ENCODE data around the gene HNRNPAB. TPM values are rescaled to one million over a fixed set of nuclear protein-coding genes. Genes with fewer than 3 reads are reported as not detected.

HNRNPAB gene
- total and polyA plus RNA-seq, 9 of the 15 experiments (the other 6 are each of a cell fraction or from before 2014, with no cell fraction given) = 34.6 to 425 (median 236) TPM

- peak; percentile 66 for TF ChIP-seq HNRNPLL (IDR thresholded peaks at IDR 0.05; ENCODE audit: low read depth, low read length, poor library complexity, severe bottlenecking)
- peak; percentile 86; the same call in 1 of the 2 replicates for TF ChIP-seq RBM14 (IDR thresholded peaks at IDR 0.05; ENCODE audit: borderline replicate concordance, insufficient read depth, low read depth, low read length)
- no peak for TF ChIP-seq KDM4B (IDR thresholded peaks at IDR 0.05; ENCODE audit: borderline replicate concordance in 2 of 2, low read depth in 1 of 2)
- TF ChIP-seq ZNF668 (CRISPR knock-in tag; IDR thresholded peaks at IDR 0.05) = peak; percentile 30; the same call in 1 of the 2 replicates
- TF ChIP-seq SMARCA4 (IDR thresholded peaks at IDR 0.05) = no peak
- TF ChIP-seq MIER1 (IDR thresholded peaks at IDR 0.05; ENCODE audit: low read depth) = no peak
- peak; percentile 84 for TF ChIP-seq SAP30 (IDR thresholded peaks at IDR 0.05; ENCODE audit: borderline replicate concordance, insufficient read depth, low read depth, low read length, poor library complexity, severe bottlenecking)
- no peak for TF ChIP-seq ZNF12 (CRISPR knock-in tag; IDR thresholded peaks at IDR 0.05)
- no peak for TF ChIP-seq ZNF586 (CRISPR knock-in tag; conservative IDR thresholded peaks at IDR 0.05)
- no peak for TF ChIP-seq MECOM (CRISPR knock-in tag; IDR thresholded peaks at IDR 0.05)
- TF ChIP-seq MTA3 (IDR thresholded peaks at IDR 0.05; ENCODE audit: borderline replicate concordance) = peak; percentile 99
- TF ChIP-seq FOSL1 (tag; conservative IDR thresholded peaks at IDR 0.05) = no peak
- no peak for TF ChIP-seq SMARCE1 (IDR thresholded peaks at IDR 0.05)
- TF ChIP-seq, protein P1, sequence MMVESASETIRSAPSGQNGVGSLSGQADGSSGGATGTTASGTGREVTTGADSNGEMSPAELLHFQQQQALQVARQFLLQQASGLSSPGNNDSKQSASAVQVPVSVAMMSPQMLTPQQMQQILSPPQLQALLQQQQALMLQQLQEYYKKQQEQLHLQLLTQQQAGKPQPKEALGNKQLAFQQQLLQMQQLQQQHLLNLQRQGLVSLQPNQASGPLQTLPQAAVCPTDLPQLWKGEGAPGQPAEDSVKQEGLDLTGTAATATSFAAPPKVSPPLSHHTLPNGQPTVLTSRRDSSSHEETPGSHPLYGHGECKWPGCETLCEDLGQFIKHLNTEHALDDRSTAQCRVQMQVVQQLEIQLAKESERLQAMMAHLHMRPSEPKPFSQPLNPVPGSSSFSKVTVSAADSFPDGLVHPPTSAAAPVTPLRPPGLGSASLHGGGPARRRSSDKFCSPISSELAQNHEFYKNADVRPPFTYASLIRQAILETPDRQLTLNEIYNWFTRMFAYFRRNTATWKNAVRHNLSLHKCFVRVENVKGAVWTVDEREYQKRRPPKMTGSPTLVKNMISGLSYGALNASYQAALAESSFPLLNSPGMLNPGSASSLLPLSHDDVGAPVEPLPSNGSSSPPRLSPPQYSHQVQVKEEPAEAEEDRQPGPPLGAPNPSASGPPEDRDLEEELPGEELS (CRISPR knock-in tag; IDR thresholded peaks at IDR 0.05; ENCODE audit: borderline replicate concordance) = no peak
- TF ChIP-seq ZNF398 (CRISPR knock-in tag; IDR thresholded peaks at IDR 0.05) = no peak
- TF ChIP-seq KDM5B (IDR thresholded peaks at IDR 0.05; ENCODE audit: insufficient replicate concordance, low read depth, low read length) = peak; percentile 100
- no peak for TF ChIP-seq DMBX1 (CRISPR knock-in tag; IDR thresholded peaks at IDR 0.05; ENCODE audit: borderline replicate concordance)
- no peak for TF ChIP-seq PATZ1 (CRISPR knock-in tag; IDR thresholded peaks at IDR 0.05; ENCODE audit: borderline replicate concordance)
- peak; percentile 99 for TF ChIP-seq PHF8 (IDR thresholded peaks at IDR 0.05; ENCODE audit: borderline replicate concordance, low read length)
- TF ChIP-seq SRSF1 (IDR thresholded peaks at IDR 0.05; ENCODE audit: low read depth, low read length) = peak; percentile 95
These were observed at the start of gene HNRNPAB (continued) for GRCh38 chr5:178204182-178204934.

Data from K562 (cell line).